Measurements from ENCODE around the gene SSB.

DNA sequence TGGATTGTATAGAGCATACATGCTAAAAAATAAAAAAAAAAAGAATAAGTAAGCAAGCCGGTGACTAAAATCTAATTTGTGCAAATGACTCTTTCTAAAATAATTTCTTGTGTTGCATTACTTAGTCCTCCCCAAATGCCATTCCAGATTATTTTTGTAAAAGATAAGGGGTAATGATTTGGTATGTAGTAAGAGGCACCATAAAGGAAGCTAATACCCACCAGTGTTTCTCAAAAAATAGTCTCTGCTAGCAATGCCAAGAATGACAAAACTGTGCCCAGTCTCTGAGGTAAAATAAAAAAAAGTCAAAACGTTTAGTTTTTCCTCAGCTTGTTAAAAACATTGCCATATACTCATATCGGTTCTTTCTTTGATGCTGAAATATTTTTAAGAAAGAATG is 23.4 kb downstream of the SSB start:
- no peak for TF ChIP-seq POLR2A (IDR thresholded peaks at IDR 0.05)
- no peak for TF ChIP-seq POLR2AphosphoS5 (IDR thresholded peaks at IDR 0.05)
- TF ChIP-seq, protein P1, sequence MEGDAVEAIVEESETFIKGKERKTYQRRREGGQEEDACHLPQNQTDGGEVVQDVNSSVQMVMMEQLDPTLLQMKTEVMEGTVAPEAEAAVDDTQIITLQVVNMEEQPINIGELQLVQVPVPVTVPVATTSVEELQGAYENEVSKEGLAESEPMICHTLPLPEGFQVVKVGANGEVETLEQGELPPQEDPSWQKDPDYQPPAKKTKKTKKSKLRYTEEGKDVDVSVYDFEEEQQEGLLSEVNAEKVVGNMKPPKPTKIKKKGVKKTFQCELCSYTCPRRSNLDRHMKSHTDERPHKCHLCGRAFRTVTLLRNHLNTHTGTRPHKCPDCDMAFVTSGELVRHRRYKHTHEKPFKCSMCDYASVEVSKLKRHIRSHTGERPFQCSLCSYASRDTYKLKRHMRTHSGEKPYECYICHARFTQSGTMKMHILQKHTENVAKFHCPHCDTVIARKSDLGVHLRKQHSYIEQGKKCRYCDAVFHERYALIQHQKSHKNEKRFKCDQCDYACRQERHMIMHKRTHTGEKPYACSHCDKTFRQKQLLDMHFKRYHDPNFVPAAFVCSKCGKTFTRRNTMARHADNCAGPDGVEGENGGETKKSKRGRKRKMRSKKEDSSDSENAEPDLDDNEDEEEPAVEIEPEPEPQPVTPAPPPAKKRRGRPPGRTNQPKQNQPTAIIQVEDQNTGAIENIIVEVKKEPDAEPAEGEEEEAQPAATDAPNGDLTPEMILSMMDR (IDR thresholded peaks at IDR 0.05), result no peak
- no peak for TF ChIP-seq EP300 (IDR thresholded peaks at IDR 0.05)
